Prostate gland (tissue), 2 donors: ENCODE measurements around the gene CSNK1E. TPM values are rescaled to one million over a fixed set of nuclear protein-coding genes. Genes with fewer than 3 reads are reported as not detected.
A peak's percentile ranks its signal among the peaks of the same experiment; 100 is the strongest.
"Not testable (repeated sequence)": the region's sequence is repeated elsewhere in the genome, so short reads cannot be mapped to it uniquely, and the experiment has no call there.

Source experiments
- DNase-seq: peaks from one replicate; pipeline ENCODE4 v3.0.0-alpha.2; 2019; ENCODE audit warnings: low spot score
- H3K27ac ChIP-seq, 2 donors: fragments of 200-600 bp; sonication (generic); 2 replicates each; pipeline ENCODE4 v1.5.1; 2017 to 2019
- H3K27me3 ChIP-seq: fragments of 200-600 bp; sonication (generic); replicated peaks from 2 replicates; pipeline ENCODE4 v1.5.1; 2019; ENCODE audit not compliant: insufficient read depth
- H3K36me3 ChIP-seq, 2 donors: fragments of 200-600 bp; sonication (generic); 1 replicate in 1 of 2; 2 replicates in 1 of 2; pipeline versions ENCODE4 v1.5.1 to v1.8.1; 2017 to 2019
- H3K4me1 ChIP-seq: fragments of 200-600 bp; sonication (generic); replicated peaks from 2 replicates; pipeline ENCODE4 v1.5.1; 2019
- H3K4me3 ChIP-seq, 2 donors: fragments of 200-600 bp; sonication (generic); 2 replicates each; pipeline ENCODE4 v1.5.1; 2017 to 2019
- H3K9me3 ChIP-seq: fragments of 200-600 bp; sonication (generic); 2 replicates; pipeline ENCODE4 v1.5.1; 2017
- CTCF ChIP-seq, 4 experiments: fragments of 200-600 bp in 2 of 4; fragments of 450-650 bp in 2 of 4; sonication (generic) in 2 of 4; IDR thresholded peaks; 1 replicate in 3 of 4; 2 replicates in 1 of 4; pipeline ENCODE4 v1.5.1; 2016 to 2019; ENCODE audit warnings: antibody characterized with exemption in 4 of 4, mild to moderate bottlenecking in 2 of 4, moderate library complexity in 2 of 4
- POLR2A ChIP-seq: fragments of 450-650 bp; IDR thresholded peaks from one replicate; pipeline ENCODE4 v1.6.1; 2016; ENCODE audit warnings: antibody characterized with exemption, mild to moderate bottlenecking
- POLR2AphosphoS5 ChIP-seq: sonication (generic); formaldehyde crosslinking; IDR thresholded peaks from one replicate; pipeline ENCODE4 v1.6.1; 2017; ENCODE audit warnings: antibody characterized with exemption
- WGBS: methylation state at CpG from one replicate; pipeline ENCODE4 v1.1.5; 2018; 5-methylcytosine and 5-hydroxymethylcytosine counted together
- intact Hi-C: fragments of 100-400 bp; cut with DNase I; formaldehyde crosslinking; loops from one replicate; pipeline ENCODE4 v1.14.2; 2022
- total RNA-seq, 2 donors: library from RNA; depleted of rRNA; stranded (reverse); fragments of >200 nt; gene quantifications; one replicate each; pipeline ENCODE4 v1.1.0, GENCODE V29; 2016

Gene CSNK1E
- 100 to 1,000 TPM in 1 of 2 donors, 10 to 100 TPM in 1; 82.8 to 190 TPM for total RNA-seq

GRCh38 chr22:38317122-38317994 is at the start of gene CSNK1E:
Gene CSNK1E (minus strand): TSS chr22:38317433. CDS start chr22:38314157, 3,276 bp downstream.
- DNase-seq = peak; percentile 76
- intact Hi-C loops = loop anchor here (5.0 kb wide), 2 partner anchors 45 to 115 kb away; partner anchors contain the start of genes MAFF and TMEM184B
- 2% methylated on average over 75 of the region's 98 CpGs for WGBS
- Histone ChIP-seq H3K4me1 (peaks cover 27% of the 10 kb centered on the region), H3K9me3 (no peaks in the 10 kb centered on the region), H3K27me3 (no peaks in the 10 kb centered on the region), H3K27ac (peak within 1 kb of the TSS; percentile 99), H3K4me3 (peak within 1 kb of the TSS; percentile 79 to 80), H3K36me3 (no peaks in the 10 kb centered on the region)
- peak; percentile 67 for TF ChIP-seq POLR2A
- peak in 1 of 4 experiments; percentile 3 for TF ChIP-seq CTCF (IDR thresholded peaks at IDR 0.05)
- TF ChIP-seq POLR2AphosphoS5 = peak; percentile 41

- DNase-seq, H3K36me3 ChIP-seq, H3K27me3 ChIP-seq, H3K9me3 ChIP-seq, H3K4me1 ChIP-seq, intact Hi-C loops, H3K4me3 ChIP-seq, H3K27ac ChIP-seq: not testable (repeated sequence)
- 80% methylated on average over 3 of the region's 3 CpGs for WGBS
Measured at GRCh38 chr22:38365829-38366228, 48.6 kb upstream of the CSNK1E start.

GRCh38 chr22:38365174-38365573 is 47.9 kb upstream of the CSNK1E start:
- intact Hi-C loops, H3K36me3 ChIP-seq, H3K27me3 ChIP-seq, H3K4me1 ChIP-seq, DNase-seq, H3K9me3 ChIP-seq, H3K4me3 ChIP-seq, H3K27ac ChIP-seq: not testable (repeated sequence)
- 89% methylated on average over 3 of the region's 3 CpGs for WGBS

GRCh38 chr22:38360560-38360959 is 43.3 kb upstream of the CSNK1E start:
- H3K27ac ChIP-seq, H3K9me3 ChIP-seq, H3K27me3 ChIP-seq, H3K36me3 ChIP-seq, H3K4me1 ChIP-seq, DNase-seq, intact Hi-C loops, H3K4me3 ChIP-seq: not testable (repeated sequence)
- 80% methylated on average over 2 of the region's 2 CpGs for WGBS

GRCh38 chr22:38359817-38360216 is 42.6 kb upstream of the CSNK1E start:
- H3K27ac ChIP-seq, DNase-seq, H3K4me1 ChIP-seq, H3K9me3 ChIP-seq, intact Hi-C loops, H3K27me3 ChIP-seq, H3K4me3 ChIP-seq, H3K36me3 ChIP-seq: not testable (repeated sequence)
- 93% methylated on average over 1 of the region's 1 CpG for WGBS

GRCh38 chr22:38357971-38358370 is 40.7 kb upstream of the CSNK1E start:
- H3K4me3 ChIP-seq, intact Hi-C loops, H3K4me1 ChIP-seq, H3K36me3 ChIP-seq, H3K27me3 ChIP-seq, DNase-seq, H3K27ac ChIP-seq, H3K9me3 ChIP-seq: not testable (repeated sequence)
- 89% methylated on average over 10 of the region's 10 CpGs for WGBS

GRCh38 chr22:38355275-38355674 is 38.0 kb upstream of the CSNK1E start:
- Histone ChIP-seq H3K4me3 (no peak overlapping the region), H3K36me3 (no peaks in the 10 kb centered on the region), H3K27ac (no peak overlapping the region), H3K4me1 (no peaks in the 10 kb centered on the region), H3K9me3 (no peaks in the 10 kb centered on the region), H3K27me3 (no peaks in the 10 kb centered on the region)
- intact Hi-C loops = no loop called here
- DNase-seq = no peak
- no peak for TF ChIP-seq POLR2A
- TF ChIP-seq CTCF (IDR thresholded peaks at IDR 0.05) = no peak
- TF ChIP-seq POLR2AphosphoS5 = no peak
- 94% methylated on average over 13 of the region's 14 CpGs for WGBS
